ENCODE data around the gene MAGEA9B.
"Not testable (repeated sequence)": the region's sequence is repeated elsewhere in the genome, so short reads cannot be mapped to it uniquely, and the experiment has no call there.

Gene MAGEA9B

DNA sequence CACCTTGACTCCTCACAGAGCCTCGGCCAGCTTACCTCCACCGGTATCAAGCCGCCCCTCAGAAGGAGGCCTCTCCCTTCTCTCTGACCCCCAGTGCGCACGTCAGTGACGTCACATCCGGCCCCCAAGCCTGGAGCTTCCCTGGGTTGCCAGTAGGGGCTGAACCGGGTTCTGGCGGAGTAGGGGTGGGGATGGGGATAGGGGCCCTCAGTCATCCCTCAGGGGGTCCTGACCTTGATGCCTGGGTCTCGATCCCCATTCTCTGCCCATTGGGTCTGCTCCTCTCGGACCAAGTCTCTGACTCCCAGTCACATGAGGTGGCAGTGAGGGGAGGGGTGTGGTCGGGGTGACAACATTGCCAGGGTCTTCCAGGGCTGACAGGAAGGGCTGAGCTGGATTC is at the start of gene MAGEA9B:
MAGEA9B (minus strand) TSS at position 101 of the 400 bp plus-strand sequence. CDS start 4,280 bp downstream, outside the sequence.
- FAIRE-seq; DNase-seq (ENCODE audit: extremely low spot score, insufficient read length, low read depth): not testable (repeated sequence)

GRCh38 chrX:149633511-149633910 is 46.3 kb upstream of the MAGEA9B start:
- DNase-seq (ENCODE audit: extremely low spot score, insufficient read length, low read depth) (no peak), FAIRE-seq (no peak)

GRCh38 chrX:149631234-149632165 is 44.2 kb upstream of the MAGEA9B start, which contains the start of gene TMEM185A:
TSS of gene TMEM185A (minus strand) at chrX:149631792. CDS start at chrX:149631580, 212 bp downstream.
- DNase-seq (ENCODE audit: extremely low spot score, insufficient read length, low read depth) (peak; percentile 50), FAIRE-seq (peak; percentile 33)

GRCh38 chrX:149630681-149631233 is 43.5 kb upstream of the MAGEA9B start:
- FAIRE-seq (peak; percentile 44), DNase-seq (ENCODE audit: extremely low spot score, insufficient read length, low read depth) (no peak)

- no peak for FAIRE-seq
- no peak for DNase-seq (ENCODE audit: extremely low spot score, insufficient read length, low read depth)
Observed at GRCh38 chrX:149629730-149630387, 42.6 kb upstream of the MAGEA9B start.

DNA sequence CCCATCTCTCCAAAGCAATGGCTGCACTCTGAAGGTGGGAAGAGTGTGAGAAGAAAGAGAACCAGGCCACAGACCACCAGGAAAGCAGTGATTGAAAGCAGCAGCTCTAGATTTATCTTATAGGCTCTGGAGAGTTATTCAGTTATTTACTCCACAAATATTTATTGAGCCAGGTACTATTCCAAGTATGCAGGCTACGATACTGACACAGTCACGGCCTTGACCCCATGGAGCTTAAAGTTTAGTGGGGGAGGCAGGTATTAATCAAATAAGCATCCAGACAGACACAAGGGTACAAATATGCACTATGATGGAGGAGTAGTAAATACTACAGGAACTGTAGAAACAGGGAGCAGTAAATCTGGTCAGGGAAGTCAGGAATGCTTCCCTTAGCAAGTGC is 41.5 kb upstream of the MAGEA9B start:
- DNase-seq (ENCODE audit: extremely low spot score, insufficient read length, low read depth): no peak
- no peak for FAIRE-seq

GRCh38 chrX:149628280-149628679 is 41.0 kb upstream of the MAGEA9B start:
- DNase-seq (ENCODE audit: extremely low spot score, insufficient read length, low read depth) (no peak), FAIRE-seq (no peak)

- FAIRE-seq; DNase-seq (ENCODE audit: extremely low spot score, insufficient read length, low read depth): not testable (repeated sequence)
Observed at GRCh38 chrX:149626829-149627228, 39.6 kb upstream of the MAGEA9B start.

GRCh38 chrX:149619662-149620061 is 32.4 kb upstream of the MAGEA9B start:
- DNase-seq (ENCODE audit: extremely low spot score, insufficient read length, low read depth); FAIRE-seq: not testable (repeated sequence)

DNA sequence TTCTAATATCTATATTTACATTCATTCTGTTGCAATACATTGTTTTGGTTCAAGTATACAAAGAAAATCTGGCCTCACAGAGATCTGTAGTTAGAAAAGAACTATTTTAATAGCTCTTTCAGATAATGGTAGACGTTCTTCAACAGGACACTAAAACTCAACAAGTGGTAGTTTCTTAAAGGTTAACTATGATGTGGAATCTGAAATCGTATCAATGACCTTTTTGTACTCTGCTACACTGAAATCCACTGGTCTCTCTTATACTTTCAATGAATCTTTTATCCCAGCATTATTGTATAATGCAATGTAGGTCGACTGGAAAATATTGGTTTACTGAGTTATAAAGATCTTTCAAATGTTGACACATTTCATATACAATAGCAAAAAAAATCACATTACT is 31.6 kb upstream of the MAGEA9B start:
- FAIRE-seq (peak; percentile 35), DNase-seq (ENCODE audit: extremely low spot score, insufficient read length, low read depth) (no peak)

- DNase-seq (ENCODE audit: extremely low spot score, insufficient read length, low read depth) (no peak), FAIRE-seq (no peak)
Observed at GRCh38 chrX:149611623-149612175, 24.4 kb upstream of the MAGEA9B start.

DNA sequence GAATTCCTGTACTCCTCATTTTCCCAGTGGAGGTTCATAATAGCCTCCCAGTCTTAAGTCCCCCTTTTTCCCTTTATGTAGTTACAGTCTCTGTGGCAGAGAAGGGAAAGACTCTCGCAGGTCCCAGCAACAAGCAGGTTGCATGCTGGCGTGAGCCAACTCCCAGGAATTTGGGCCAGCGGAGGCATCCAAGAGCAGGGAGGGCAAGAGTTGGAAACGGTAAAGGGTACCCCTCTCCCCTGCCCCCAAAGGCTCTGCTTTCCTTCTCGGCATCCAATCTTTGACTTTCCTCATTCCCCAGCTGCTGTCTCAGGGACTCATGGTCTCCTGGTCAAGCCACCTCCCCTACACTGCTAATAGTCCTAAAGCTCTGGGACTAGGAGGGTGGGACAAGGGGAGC is 23.3 kb upstream of the MAGEA9B start:
- FAIRE-seq: no peak
- no peak for DNase-seq (ENCODE audit: extremely low spot score, insufficient read length, low read depth)

- no peak for FAIRE-seq
Observed at GRCh38 chrX:149607699-149608098, 20.4 kb upstream of the MAGEA9B start.

GRCh38 chrX:149605248-149605885 is 18.1 kb upstream of the MAGEA9B start:
- DNase-seq (ENCODE audit: extremely low spot score, insufficient read length, low read depth); FAIRE-seq: not testable (repeated sequence)

More at GRCh38 chrX:149607699-149608098, 20.4 kb upstream of the MAGEA9B start:
- DNase-seq (ENCODE audit: extremely low spot score, insufficient read length, low read depth): no peak

- not testable (repeated sequence) for FAIRE-seq; DNase-seq (ENCODE audit: extremely low spot score, insufficient read length, low read depth)
Observed at GRCh38 chrX:149598603-149599002, 11.3 kb upstream of the MAGEA9B start.

DNA sequence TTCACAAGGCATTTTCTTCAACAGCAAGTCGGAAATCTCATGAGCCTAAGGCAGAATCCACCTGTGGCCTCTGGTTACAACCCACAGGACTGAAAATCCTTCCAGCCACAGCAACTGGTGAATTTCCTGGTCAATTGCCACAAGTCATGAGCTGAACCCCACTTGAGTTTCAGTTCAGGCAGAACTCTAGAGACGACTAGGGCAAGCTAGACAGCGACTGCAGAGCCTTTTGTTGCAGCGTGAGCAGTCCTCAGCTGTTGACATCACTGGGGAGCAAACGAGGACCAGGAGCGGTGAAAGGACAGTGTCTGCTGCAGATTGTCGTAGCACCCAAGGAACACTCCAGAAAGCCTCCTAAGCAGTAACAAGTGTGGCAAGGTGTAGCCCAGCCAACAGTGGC is 8.7 kb upstream of the MAGEA9B start:
- not testable (repeated sequence) for DNase-seq (ENCODE audit: extremely low spot score, insufficient read length, low read depth); FAIRE-seq

DNA sequence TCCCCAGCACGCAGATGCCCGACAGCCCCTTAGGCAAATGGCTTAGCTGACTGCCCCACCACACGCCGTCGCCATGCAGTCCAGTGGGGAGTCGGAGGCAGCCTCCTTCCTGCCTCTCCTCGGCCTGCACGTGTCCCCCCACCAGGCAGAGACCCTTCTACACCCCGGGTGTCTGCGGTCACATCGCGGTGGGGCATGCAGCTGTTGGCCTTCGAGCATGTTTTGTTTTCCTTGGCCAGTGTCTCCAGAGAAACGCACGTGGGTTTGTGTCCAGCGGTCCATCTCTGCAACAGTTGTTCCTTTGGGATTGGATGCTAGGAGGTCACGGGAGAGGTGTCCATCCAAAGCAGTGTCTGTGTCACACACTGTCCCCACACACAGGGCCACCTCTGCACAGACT is 8.0 kb upstream of the MAGEA9B start, which contains the start of gene HSFX2:
HSFX2 (minus strand) TSS at position 101 of the 400 bp plus-strand sequence. CDS start 614 bp downstream, outside the sequence.
- FAIRE-seq: not testable (repeated sequence)

DNA sequence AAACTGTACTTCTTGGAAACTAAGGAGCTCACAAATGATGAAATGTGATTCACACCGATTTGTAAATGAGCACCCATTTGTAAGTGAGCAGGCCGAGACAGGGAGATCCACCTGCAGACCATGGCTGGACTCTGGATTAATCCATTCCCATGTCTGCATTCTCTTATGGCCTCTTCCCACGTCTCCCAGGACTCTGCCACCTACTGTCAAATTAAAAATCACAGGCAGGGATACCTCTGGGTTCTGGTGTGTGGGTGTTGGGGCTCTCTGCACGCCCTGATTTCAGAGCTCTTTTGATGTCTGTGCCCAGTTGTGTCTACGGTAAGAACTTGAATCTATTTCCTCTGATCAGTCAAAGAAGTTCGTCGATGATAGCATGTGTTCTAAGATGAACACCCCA is 3.7 kb upstream of the MAGEA9B start:
- DNase-seq (ENCODE audit: extremely low spot score, insufficient read length, low read depth); FAIRE-seq: not testable (repeated sequence)

More for the DNA sequence above, 8.0 kb upstream of the MAGEA9B start, which contains the start of gene HSFX2:
- not testable (repeated sequence) for DNase-seq (ENCODE audit: extremely low spot score, insufficient read length, low read depth)

- DNase-seq (ENCODE audit: extremely low spot score, insufficient read length, low read depth); FAIRE-seq: not testable (repeated sequence)
Observed at GRCh38 chrX:149585631-149586030, 1.6 kb downstream of the MAGEA9B start.
